Retinal pigment epithelial cell (primary cell): ENCODE data around the gene CLIC3.

Source experiments
- DNase-seq: peaks from one replicate; pipeline ENCODE4 v3.0.0-alpha.2; 2010; ENCODE audit warnings: low read depth
- H3K4me3 ChIP-seq: 2 replicates; pipeline ENCODE4 v1.5.1; 2011; ENCODE audit warnings: mild to moderate bottlenecking, low read length, control low read depth, moderate library complexity
- CTCF ChIP-seq: conservative IDR thresholded peaks from 2 replicates; pipeline ENCODE4 v1.5.1; 2011; ENCODE audit warnings: low read depth, low read length, control low read depth, inconsistent platforms

The CLIC3 gene

DNA sequence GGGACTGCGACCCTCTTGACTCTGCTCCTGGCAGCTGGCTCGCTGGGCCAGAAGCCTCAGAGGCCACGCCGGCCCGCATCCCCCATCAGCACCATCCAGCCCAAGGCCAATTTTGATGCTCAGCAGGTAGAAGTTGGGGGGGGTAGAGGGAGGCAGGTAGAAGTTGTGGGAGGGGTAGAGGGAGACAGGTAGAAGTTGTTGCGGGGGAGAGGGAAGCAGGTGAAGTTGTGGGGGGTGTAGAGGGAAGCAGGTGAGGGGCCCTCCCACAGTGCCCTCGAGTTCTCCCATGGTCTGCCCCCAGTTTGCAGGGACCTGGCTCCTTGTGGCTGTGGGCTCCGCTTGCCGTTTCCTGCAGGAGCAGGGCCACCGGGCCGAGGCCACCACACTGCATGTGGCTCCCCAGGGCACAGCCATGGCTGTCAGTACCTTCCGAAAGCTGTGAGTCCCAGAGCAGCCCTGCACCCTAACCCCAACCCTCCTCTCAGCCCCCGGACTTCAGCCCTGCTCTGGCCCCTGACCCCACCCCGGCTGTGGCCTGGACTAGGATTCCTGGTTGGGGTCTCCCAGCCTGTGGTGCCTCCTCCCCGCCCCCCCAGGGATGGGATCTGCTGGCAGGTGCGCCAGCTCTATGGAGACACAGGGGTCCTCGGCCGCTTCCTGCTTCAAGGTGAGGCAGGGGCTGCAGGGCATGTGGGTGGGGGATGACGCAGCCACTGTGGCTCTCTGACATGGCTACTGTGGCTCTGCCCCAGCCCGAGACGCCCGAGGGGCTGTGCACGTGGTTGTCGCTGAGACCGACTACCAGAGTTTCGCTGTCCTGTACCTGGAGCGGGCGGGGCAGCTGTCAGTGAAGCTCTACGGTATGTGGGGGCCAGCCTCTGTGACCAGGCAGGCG is 50.8 kb downstream of the CLIC3 start:
- H3K4me3 ChIP-seq = no peak overlapping the region
- TF ChIP-seq CTCF = no peak
- DNase-seq = no peak
